Skeletal muscle tissue (tissue), 4 donors: ENCODE measurements around the gene COX19. TPM values are rescaled to one million over a fixed set of nuclear protein-coding genes. Genes with fewer than 3 reads are reported as not detected.
"Not testable (repeated sequence)": the region's sequence is repeated elsewhere in the genome, so short reads cannot be mapped to it uniquely, and the experiment has no call there.

Experiments used
- H3K27ac ChIP-seq: one replicate; pipeline ENCODE4 v1.7.0; 2013; ENCODE audit warnings: mild to moderate bottlenecking, low read depth, low read length, inconsistent platforms
- H3K27me3 ChIP-seq, 3 donors: one replicate each; pipeline ENCODE4 v1.7.0; 2013; ENCODE audit warnings: low read length in 3 of 3; ENCODE audit not compliant: control insufficient read depth in 3 of 3, insufficient read depth in 3 of 3
- H3K36me3 ChIP-seq, 3 donors: one replicate each; pipeline ENCODE4 v1.7.0; 2013; ENCODE audit warnings: low read length in 3 of 3; ENCODE audit not compliant: control insufficient read depth in 3 of 3, insufficient read depth in 3 of 3
- H3K4me1 ChIP-seq, 3 donors: one replicate each; pipeline ENCODE4 v1.7.0; 2013; ENCODE audit warnings: low read length in 3 of 3, mild to moderate bottlenecking in 3 of 3; ENCODE audit not compliant: control insufficient read depth in 3 of 3, insufficient read depth in 3 of 3
- H3K4me3 ChIP-seq, 3 donors: one replicate each; pipeline ENCODE4 v1.7.0; 2013; ENCODE audit warnings: low read length in 3 of 3
- H3K9ac ChIP-seq, 3 donors: one replicate each; pipeline ENCODE4 v1.7.0; 2013; ENCODE audit warnings: low read length in 3 of 3, mild to moderate bottlenecking in 3 of 3, moderate library complexity in 2 of 3, low read depth in 1 of 3
- H3K9me3 ChIP-seq, 3 donors: one replicate each; pipeline ENCODE4 v1.7.0; 2013; ENCODE audit warnings: low read length in 3 of 3; ENCODE audit not compliant: control insufficient read depth in 3 of 3
- total RNA-seq: library from RNA; depleted of rRNA; stranded (reverse); fragments of >200 nt; gene quantifications from one replicate; pipeline ENCODE4 v1.2.3, GENCODE V29; 2014
- donor health status: Osteomylitis.

The COX19 gene
- total RNA-seq, 1 donor from 2014 or later = 12.0 TPM

DNA sequence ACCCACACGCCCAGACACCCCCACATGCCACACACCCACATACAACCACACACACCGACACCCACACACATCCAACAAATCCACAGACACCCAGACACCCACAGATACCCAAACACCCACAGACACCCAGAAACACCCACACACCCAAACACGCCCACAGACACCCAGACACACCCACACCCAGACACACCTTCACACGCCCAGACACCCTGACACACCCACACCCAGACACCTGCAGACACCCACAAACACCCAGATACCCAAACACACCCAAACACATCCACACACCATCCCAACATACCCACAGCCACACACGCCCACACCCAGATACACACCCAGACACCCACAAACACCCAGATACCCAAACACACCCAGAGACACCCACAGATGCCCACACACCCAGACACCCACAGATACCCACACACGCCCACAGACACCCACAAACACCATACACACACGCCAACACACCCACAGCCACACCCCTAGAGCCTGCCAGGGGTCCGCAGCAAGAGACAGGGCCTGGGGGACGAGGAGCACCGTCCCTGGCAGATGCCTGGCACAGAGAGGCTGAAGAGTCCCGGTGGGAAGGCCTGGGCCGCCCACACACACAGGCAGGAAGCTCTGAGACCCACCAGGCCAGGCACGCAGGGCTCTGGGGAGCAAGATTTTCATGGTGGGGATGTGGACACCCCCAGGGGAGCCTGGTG lies 36.1 kb upstream of the COX19 start:
- peaks cover 0 to 5% (median 2%) of the 10 kb centered on the region in 3 donors for H3K4me1 ChIP-seq
- no peak overlapping the region for H3K4me3 ChIP-seq
- H3K9me3 ChIP-seq = no peaks in the 10 kb centered on the region
- H3K36me3 ChIP-seq = peaks cover 8 to 14% (median 10%) of the 10 kb centered on the region in 3 donors
- no peak overlapping the region for H3K27ac ChIP-seq
- H3K9ac ChIP-seq = no peak overlapping the region
- no peaks in the 10 kb centered on the region for H3K27me3 ChIP-seq

DNA sequence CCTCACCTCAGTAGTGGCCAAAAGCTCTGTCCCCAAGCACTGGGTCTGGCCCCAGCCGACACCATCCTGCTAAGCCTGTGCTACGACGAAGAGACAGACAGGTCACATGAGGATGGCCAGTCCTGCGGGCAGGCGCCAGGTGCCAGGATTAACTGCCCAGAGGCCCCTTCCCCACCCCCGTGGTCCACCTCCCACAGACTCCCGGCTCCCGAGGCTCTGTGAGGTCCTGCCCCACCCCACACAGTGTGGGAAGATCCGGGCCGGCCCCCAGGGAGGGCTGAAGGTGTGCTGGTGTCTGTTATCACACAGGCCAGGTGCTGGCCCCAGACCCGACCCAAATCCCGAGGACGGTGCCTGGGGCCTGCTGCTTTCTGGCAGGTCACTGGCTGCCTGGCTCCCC lies 34.9 kb upstream of the COX19 start:
- Histone ChIP-seq H3K4me1 (peaks cover 0 to 5% (median under 1%) of the 10 kb centered on the region in 3 donors), H3K4me3 (no peak overlapping the region)

GRCh38 chr7:1009747-1010146 lies 34.4 kb upstream of the COX19 start:
- Histone ChIP-seq H3K9ac (no peak overlapping the region), H3K36me3 (peaks cover 8 to 14% (median 10%) of the 10 kb centered on the region in 3 donors), H3K4me1 (peaks cover 0 to 5% (median 0%) of the 10 kb centered on the region in 3 donors), H3K27me3 (no peaks in the 10 kb centered on the region), H3K27ac (no peak overlapping the region), H3K9me3 (no peaks in the 10 kb centered on the region), H3K4me3 (no peak overlapping the region)

More for the DNA sequence above, 34.9 kb upstream of the COX19 start:
- Histone ChIP-seq H3K9me3 (no peaks in the 10 kb centered on the region), H3K27me3 (no peaks in the 10 kb centered on the region), H3K36me3 (peaks cover 8 to 14% (median 10%) of the 10 kb centered on the region in 3 donors), H3K9ac (no peak overlapping the region), H3K27ac (no peak overlapping the region)

GRCh38 chr7:1008733-1009363 lies 33.5 kb upstream of the COX19 start:
- H3K4me1 ChIP-seq = peaks cover 0 to 5% (median 0%) of the 10 kb centered on the region in 3 donors
- no peak overlapping the region for H3K9ac ChIP-seq
- H3K4me3 ChIP-seq = no peak overlapping the region
- no peaks in the 10 kb centered on the region for H3K9me3 ChIP-seq
- H3K27me3 ChIP-seq = no peaks in the 10 kb centered on the region
- H3K27ac ChIP-seq = no peak overlapping the region
- H3K36me3 ChIP-seq = peaks cover 8 to 14% (median 10%) of the 10 kb centered on the region in 3 donors

DNA sequence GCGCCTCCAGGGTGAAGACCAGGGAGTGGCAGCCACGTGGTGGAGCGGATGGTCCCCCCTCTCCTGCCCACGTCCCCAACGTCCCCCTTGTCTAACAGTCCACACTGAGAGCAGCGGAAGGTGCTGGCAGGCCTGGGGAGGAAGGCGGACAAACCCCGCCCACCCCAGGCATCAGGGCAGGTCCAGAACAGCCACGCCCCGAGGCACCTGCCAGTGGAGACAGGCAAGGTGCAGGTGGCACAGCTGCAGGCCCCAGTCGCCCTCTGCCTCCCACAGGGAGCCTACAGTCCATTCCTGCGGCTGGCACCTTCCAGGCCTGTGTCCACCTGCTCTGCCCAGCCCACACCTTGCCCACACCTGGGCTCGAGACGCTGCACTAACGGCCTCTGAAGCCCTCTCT lies 32.6 kb upstream of the COX19 start:
- H3K9me3 ChIP-seq = no peaks in the 10 kb centered on the region
- H3K4me1 ChIP-seq = peaks cover 0 to 5% (median 0%) of the 10 kb centered on the region in 3 donors
- no peak overlapping the region for H3K4me3 ChIP-seq

DNA sequence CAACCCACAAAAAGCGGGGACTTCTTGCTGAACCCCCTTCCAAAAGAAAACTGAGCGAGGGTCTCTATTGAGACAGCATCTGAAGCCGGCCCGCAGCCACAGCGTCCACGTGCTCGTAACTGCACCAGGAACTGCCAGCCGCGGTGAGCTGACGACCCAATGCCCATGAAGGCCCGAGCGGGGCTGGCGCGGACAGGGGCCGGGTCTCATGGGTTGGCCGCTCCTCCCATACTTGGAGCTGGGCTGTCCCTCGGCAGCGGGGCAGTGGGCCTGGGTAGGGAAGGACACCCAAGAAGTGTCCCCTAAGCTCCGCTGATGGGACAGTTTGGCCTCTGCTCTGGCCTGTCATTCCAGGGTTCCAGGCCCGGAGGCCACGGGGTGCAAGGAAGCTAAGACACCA lies 30.0 kb upstream of the COX19 start:
- no peaks in the 10 kb centered on the region for H3K9me3 ChIP-seq
- no peak overlapping the region for H3K9ac ChIP-seq
- no peak overlapping the region for H3K4me3 ChIP-seq
- no peaks in the 10 kb centered on the region for H3K27me3 ChIP-seq
- no peaks in the 10 kb centered on the region for H3K4me1 ChIP-seq
- peaks cover 8 to 14% (median 10%) of the 10 kb centered on the region in 3 donors for H3K36me3 ChIP-seq
- H3K27ac ChIP-seq = no peak overlapping the region

More for the DNA sequence above, 32.6 kb upstream of the COX19 start:
- Histone ChIP-seq H3K27me3 (no peaks in the 10 kb centered on the region), H3K27ac (no peak overlapping the region), H3K9ac (no peak overlapping the region), H3K36me3 (peaks cover 8 to 14% (median 10%) of the 10 kb centered on the region in 3 donors)

- H3K9me3 ChIP-seq = no peaks in the 10 kb centered on the region
Observed at GRCh38 chr7:1004018-1004852, 28.9 kb upstream of the COX19 start.

DNA sequence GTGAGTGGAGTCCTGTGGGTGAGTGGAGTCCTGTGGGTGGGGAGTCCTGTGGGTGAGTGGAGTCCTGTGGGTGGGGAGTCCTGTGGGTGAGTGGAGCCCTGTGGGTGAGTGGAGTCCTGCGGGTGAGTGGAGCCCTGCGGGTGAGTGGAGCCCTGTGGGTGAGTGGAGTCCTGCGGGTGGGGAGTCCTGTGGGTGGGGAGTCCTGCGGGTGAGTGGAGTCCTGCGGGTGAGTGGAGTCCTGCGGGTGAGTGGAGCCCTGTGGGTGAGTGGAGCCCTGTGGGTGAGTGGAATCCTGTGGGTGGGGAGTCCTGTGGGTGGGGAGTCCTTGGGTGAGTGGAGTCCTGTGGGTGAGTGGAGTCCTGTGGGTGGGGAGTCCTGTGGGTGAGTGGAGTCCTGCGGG lies 27.1 kb upstream of the COX19 start:
- not testable (repeated sequence) for H3K36me3 ChIP-seq

More at GRCh38 chr7:1004018-1004852, 28.9 kb upstream of the COX19 start:
- H3K9ac ChIP-seq = no peak overlapping the region
- H3K27ac ChIP-seq = no peak overlapping the region
- no peaks in the 10 kb centered on the region for H3K27me3 ChIP-seq
- H3K4me1 ChIP-seq = no peaks in the 10 kb centered on the region
- peaks cover 8 to 17% (median 8%) of the 10 kb centered on the region in 3 donors for H3K36me3 ChIP-seq
- H3K4me3 ChIP-seq = no peak overlapping the region

GRCh38 chr7:1002026-1002425 lies 26.7 kb upstream of the COX19 start:
- not testable (repeated sequence) for H3K36me3 ChIP-seq, H3K4me3 ChIP-seq, H3K4me1 ChIP-seq, H3K9me3 ChIP-seq, H3K27me3 ChIP-seq, H3K27ac ChIP-seq, H3K9ac ChIP-seq

More for the DNA sequence above, 27.1 kb upstream of the COX19 start:
- not testable (repeated sequence) for H3K27ac ChIP-seq, H3K27me3 ChIP-seq, H3K4me3 ChIP-seq, H3K9ac ChIP-seq, H3K9me3 ChIP-seq, H3K4me1 ChIP-seq
